Measurements from ENCODE around the gene CACNA1C.

Gene CACNA1C

DNA sequence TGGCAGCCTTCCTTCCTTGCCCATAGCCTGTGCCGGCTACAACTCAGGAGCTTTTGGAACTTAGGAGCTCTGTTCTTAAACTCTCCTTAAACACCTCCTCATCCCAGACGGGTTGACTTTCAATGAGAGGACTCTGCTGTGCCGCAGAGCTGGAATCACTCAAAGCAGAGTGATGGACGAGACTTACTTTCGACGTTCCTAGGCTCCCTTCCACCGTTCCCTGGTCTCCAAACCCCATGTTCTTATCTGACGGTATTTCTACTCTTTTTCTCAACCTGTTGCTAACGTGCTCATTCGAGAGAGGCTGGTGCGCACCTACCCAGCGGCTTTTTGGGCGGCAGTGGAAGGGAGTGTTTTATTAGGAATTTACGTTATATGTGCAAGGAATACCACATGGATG is 232.7 kb downstream of the CACNA1C start:
- H3K9me3 ChIP-seq, result no peaks in the 10 kb centered on the region
- no peaks in the 10 kb centered on the region for H3K36me3 ChIP-seq
- no peak overlapping the region for H3K4me3 ChIP-seq (ENCODE audit: low read depth, low read length)
- TF ChIP-seq, protein P1, sequence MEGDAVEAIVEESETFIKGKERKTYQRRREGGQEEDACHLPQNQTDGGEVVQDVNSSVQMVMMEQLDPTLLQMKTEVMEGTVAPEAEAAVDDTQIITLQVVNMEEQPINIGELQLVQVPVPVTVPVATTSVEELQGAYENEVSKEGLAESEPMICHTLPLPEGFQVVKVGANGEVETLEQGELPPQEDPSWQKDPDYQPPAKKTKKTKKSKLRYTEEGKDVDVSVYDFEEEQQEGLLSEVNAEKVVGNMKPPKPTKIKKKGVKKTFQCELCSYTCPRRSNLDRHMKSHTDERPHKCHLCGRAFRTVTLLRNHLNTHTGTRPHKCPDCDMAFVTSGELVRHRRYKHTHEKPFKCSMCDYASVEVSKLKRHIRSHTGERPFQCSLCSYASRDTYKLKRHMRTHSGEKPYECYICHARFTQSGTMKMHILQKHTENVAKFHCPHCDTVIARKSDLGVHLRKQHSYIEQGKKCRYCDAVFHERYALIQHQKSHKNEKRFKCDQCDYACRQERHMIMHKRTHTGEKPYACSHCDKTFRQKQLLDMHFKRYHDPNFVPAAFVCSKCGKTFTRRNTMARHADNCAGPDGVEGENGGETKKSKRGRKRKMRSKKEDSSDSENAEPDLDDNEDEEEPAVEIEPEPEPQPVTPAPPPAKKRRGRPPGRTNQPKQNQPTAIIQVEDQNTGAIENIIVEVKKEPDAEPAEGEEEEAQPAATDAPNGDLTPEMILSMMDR (IDR thresholded peaks at IDR 0.05; ENCODE audit: low read depth, low read length), result no peak
- no peak for DNase-seq
- H3K4me1 ChIP-seq, result no peaks in the 10 kb centered on the region
- H3K27me3 ChIP-seq, result peaks cover 10% of the 10 kb centered on the region; the same call in 1 of the 2 replicates

DNA sequence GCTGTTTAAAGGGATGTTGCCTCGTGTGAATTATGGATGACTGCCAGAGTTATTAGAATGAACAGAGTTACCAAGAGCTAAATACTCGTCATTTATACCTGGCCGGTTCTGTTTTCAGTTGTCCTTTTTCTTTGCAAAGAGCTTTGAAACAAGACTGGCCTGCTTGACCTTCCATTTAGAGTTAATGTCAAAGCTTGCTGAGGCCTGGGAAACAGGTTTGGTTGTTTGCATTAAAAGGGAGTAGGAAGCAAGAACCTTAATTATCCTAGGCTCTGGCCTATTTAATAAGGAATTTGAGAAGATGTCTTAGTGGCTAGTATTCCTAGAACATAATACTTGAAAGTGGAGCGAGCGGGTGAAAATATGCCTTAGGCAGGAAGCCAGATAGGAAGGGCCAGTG is 233.3 kb downstream of the CACNA1C start:
- Histone ChIP-seq H3K9me3 (no peaks in the 10 kb centered on the region), H3K36me3 (no peaks in the 10 kb centered on the region), H3K4me1 (no peaks in the 10 kb centered on the region), H3K4me3 (ENCODE audit: low read depth, low read length) (no peak overlapping the region), H3K27me3 (peaks cover 10% of the 10 kb centered on the region; the same call in 1 of the 2 replicates)
- DNase-seq, result no peak
- TF ChIP-seq, protein P1 (IDR thresholded peaks at IDR 0.05; ENCODE audit: low read depth, low read length), result no peak

DNA sequence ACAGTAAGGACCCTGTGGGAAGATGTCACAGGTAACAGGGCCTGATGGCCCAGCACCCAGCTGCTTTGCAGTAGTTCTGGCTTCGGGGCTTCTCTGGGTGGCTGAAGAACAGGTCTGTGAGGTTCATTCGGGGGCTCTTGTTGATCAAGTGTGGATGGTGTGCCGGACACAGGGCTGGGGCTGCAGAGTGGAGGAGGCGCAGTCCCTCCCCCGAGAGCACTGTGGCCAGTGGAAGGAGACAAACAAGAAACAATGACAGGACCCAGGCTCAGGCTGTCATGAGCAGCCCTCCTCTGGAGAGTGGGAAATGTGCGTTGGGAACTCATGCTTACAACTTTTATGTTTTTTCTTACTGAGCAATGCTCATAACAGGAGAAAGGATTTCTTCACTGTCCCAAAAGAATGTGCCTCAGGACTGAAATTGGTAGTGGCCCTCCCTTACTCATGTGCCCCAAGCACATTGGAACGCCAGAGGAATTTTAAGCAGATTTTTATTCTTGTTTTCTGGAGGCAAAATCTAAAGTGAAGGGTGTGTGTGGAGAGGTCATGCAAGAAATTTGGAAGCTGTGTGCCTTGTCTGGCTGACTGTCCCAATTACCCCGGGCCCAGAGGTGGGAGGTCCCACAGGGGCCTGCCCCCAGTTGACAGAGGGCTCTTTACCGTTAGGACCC is 233.8 kb downstream of the CACNA1C start:
- H3K4me1 ChIP-seq, result no peaks in the 10 kb centered on the region
- no peaks in the 10 kb centered on the region for H3K36me3 ChIP-seq
- peaks cover 7% of the 10 kb centered on the region; the same call in 1 of the 2 replicates for H3K27me3 ChIP-seq
- DNase-seq, result no peak
- H3K4me3 ChIP-seq (ENCODE audit: low read depth, low read length), result no peak overlapping the region
- TF ChIP-seq, protein P1 (IDR thresholded peaks at IDR 0.05; ENCODE audit: low read depth, low read length), result no peak
- H3K9me3 ChIP-seq, result no peaks in the 10 kb centered on the region

DNA sequence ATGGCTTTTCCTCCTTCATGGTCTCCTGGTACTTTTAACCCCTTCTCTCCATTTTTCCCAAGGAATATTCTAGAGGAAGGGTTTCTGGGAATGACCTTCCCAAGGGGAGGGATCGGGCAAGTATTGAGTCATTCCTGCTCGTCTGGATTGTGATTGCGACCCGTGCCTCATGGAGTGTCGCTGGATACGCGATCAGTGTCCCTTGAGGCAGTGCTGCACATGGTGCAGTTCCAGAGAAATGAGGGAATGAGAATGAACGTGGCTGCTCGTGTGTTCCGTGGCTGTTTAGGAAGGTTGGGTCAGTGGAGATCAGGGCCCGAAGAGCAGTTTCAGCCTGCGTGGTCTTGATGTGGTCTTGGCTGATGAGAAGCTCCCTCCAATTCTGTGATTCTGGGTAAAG is 234.4 kb downstream of the CACNA1C start:
- no peaks in the 10 kb centered on the region for H3K9me3 ChIP-seq

DNA sequence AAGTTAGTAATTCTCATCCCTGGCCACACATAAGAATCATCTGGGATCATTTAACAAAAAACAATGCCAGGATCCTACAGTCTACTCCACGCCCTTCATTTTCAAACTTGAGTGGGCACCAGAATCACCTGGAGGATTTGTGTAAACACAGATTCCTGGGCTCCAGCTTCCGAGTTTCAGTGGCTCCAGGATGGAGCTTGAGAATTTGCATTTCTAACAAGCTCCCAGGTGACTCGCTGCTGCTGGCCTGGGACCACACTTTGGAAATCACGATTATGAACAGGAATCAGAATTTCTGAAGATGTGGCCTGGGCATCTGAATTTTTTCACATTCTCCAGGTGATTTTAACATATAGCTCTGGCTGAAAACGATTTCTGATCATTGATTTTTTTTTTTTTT is 234.8 kb downstream of the CACNA1C start:
- H3K27me3 ChIP-seq, result peaks cover 7% of the 10 kb centered on the region; the same call in 1 of the 2 replicates
- no peaks in the 10 kb centered on the region for H3K9me3 ChIP-seq
- no peak for DNase-seq
- H3K36me3 ChIP-seq, result no peaks in the 10 kb centered on the region
- no peaks in the 10 kb centered on the region for H3K4me1 ChIP-seq
- TF ChIP-seq, protein P1 (IDR thresholded peaks at IDR 0.05; ENCODE audit: low read depth, low read length), result no peak
- H3K4me3 ChIP-seq (ENCODE audit: low read depth, low read length), result no peak overlapping the region

More for the DNA sequence above, 234.4 kb downstream of the CACNA1C start:
- no peaks in the 10 kb centered on the region for H3K4me1 ChIP-seq
- TF ChIP-seq, protein P1 (IDR thresholded peaks at IDR 0.05; ENCODE audit: low read depth, low read length), result no peak
- H3K36me3 ChIP-seq, result no peaks in the 10 kb centered on the region
- H3K4me3 ChIP-seq (ENCODE audit: low read depth, low read length), result no peak overlapping the region
- H3K27me3 ChIP-seq, result peaks cover 7% of the 10 kb centered on the region; the same call in 1 of the 2 replicates
- DNase-seq, result no peak

DNA sequence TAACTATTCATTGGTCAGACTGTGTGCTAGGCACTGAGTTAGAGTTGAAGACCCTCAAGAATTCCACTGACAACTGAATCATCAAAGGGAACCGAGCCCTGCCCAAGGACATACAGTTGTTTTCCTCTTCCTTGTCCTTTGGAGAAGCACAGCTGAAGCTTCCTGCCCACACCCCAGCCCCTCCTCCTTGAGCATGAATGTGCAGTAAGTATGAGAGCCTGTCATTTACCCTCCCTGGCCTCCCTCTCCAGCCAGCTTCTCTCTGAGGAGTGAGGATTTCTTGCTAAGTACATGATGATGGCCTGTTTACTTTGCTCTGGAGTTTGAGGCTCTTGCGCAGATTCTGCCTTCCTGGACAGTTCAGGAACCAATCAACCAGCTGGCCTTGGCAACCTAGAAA is 235.2 kb downstream of the CACNA1C start:
- Histone ChIP-seq H3K27me3 (peaks cover 7% of the 10 kb centered on the region; the same call in 1 of the 2 replicates), H3K36me3 (no peaks in the 10 kb centered on the region), H3K4me3 (ENCODE audit: low read depth, low read length) (no peak overlapping the region), H3K9me3 (no peaks in the 10 kb centered on the region), H3K4me1 (no peaks in the 10 kb centered on the region)
- DNase-seq, result no peak
- TF ChIP-seq, protein P1 (IDR thresholded peaks at IDR 0.05; ENCODE audit: low read depth, low read length), result no peak
